ENCODE data around the gene MX2. TPM values are rescaled to one million over a fixed set of nuclear protein-coding genes. Genes with fewer than 3 reads are reported as not detected.

MX2 gene
- total RNA-seq, 2 donors from 2014 or later: 1.6 to 11.4 TPM

DNA sequence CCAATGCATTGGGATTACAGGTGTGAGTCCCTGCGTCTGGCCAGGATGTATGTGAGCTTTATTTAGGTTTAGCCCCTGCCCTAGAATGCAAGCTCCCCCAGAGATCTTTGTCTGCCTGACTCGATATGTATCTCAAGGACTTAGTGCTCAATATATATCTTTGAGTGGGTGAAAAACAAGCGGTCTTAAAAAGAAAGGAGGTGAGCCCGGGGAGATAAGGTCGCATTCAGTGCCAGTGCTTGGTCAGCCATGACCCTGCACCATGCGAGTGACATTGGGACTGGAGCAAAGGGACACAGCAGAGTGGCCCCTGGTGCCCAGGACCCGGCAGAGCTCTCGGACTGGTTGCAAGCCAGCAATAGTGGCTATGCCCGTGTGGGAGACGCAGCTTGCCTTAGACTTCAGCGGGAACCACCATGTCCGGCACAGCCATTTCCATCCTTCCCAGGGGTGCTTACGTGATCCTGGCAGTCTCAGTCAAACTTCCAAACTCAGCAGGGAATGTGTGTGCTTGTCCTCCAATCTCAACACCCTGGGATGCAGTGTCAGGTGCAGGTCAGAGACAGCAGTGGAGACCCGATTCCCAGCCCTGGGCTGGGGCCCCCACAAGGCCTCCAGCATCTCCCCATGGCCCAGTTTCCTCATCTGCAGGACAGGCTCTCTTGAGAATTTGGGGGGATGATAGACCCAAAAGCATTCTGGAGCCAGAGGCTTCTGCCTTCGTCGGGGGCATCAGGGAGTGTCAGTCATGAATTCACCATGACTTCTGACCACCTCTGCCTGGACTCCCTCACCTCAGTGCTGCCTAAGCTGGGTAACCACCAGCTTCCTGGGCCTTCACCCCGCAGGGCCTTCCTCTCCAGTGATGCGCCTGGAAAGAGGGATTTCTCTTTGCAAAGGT lies 1.8 kb downstream of the MX2 start:
- no peaks in the 10 kb centered on the region for H3K4me1 ChIP-seq (ENCODE audit: control insufficient read depth, insufficient read depth, low read length)
- H3K9ac ChIP-seq (ENCODE audit: extremely low read depth, low read length, poor library complexity, severe bottlenecking): no peak overlapping the region
- no peaks in the 10 kb centered on the region for H3K36me3 Mint-ChIP-seq (ENCODE audit: low read depth)
- peaks cover 2% of the 10 kb centered on the region for H3K4me1 Mint-ChIP-seq
- no peak overlapping the region for H3K4me3 ChIP-seq (ENCODE audit: low read length)
- 89 to 94% methylated on average over 7 to 18 of the region's 18 CpGs for WGBS, 2 experiments (ENCODE audit: insufficient coverage in 1 of 2, insufficient read length in 1 of 2)
- H3K9me3 ChIP-seq (ENCODE audit: control insufficient read depth, low read length): no peaks in the 10 kb centered on the region
- H3K27ac ChIP-seq (ENCODE audit: low read depth, low read length): no peak overlapping the region
- no peak overlapping the region for H3K27ac Mint-ChIP-seq
- H3K9me3 Mint-ChIP-seq: no peaks in the 10 kb centered on the region
- H3K27me3 Mint-ChIP-seq (ENCODE audit: insufficient read depth): peaks cover 5% of the 10 kb centered on the region
- DNase-seq: peak; percentile 26
- no peak overlapping the region for H3K4me3 Mint-ChIP-seq
- H3K27me3 ChIP-seq (ENCODE audit: control insufficient read depth, insufficient read depth, low read length, poor library complexity, severe bottlenecking): no peaks in the 10 kb centered on the region
- no peaks in the 10 kb centered on the region for H3K36me3 ChIP-seq (ENCODE audit: control insufficient read depth, insufficient read depth, low read length)
- TF ChIP-seq, protein P1, sequence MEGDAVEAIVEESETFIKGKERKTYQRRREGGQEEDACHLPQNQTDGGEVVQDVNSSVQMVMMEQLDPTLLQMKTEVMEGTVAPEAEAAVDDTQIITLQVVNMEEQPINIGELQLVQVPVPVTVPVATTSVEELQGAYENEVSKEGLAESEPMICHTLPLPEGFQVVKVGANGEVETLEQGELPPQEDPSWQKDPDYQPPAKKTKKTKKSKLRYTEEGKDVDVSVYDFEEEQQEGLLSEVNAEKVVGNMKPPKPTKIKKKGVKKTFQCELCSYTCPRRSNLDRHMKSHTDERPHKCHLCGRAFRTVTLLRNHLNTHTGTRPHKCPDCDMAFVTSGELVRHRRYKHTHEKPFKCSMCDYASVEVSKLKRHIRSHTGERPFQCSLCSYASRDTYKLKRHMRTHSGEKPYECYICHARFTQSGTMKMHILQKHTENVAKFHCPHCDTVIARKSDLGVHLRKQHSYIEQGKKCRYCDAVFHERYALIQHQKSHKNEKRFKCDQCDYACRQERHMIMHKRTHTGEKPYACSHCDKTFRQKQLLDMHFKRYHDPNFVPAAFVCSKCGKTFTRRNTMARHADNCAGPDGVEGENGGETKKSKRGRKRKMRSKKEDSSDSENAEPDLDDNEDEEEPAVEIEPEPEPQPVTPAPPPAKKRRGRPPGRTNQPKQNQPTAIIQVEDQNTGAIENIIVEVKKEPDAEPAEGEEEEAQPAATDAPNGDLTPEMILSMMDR (conservative IDR thresholded peaks at IDR 0.05): no peak

DNA sequence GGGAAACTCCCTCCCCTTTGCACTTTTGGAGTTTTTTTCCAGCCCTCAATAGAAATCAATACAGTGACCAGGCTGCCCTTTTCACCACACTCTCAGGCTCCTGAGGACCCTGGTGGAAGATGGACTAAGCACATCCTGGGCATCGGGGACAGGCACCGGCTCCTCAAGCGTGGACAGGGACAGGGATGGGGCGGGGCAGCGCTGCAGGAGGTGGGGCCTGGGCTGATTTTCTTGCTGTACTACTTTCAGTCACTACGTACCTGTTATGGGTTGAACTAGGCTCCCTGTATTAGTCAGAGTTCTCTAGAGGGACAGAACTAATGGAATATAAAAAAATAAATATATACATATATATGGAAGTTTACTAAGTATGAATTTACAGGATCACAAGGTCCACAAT lies 2.5 kb downstream of the MX2 start:
- Mint-ChIP-seq H3K36me3 (ENCODE audit: low read depth) (no peaks in the 10 kb centered on the region), H3K9me3 (no peaks in the 10 kb centered on the region), H3K4me1 (peaks cover 2% of the 10 kb centered on the region), H3K27me3 (ENCODE audit: insufficient read depth) (peaks cover 5% of the 10 kb centered on the region), H3K4me3 (no peak overlapping the region), H3K27ac (no peak overlapping the region)
- DNase-seq: peak; percentile 41
- H3K36me3 ChIP-seq (ENCODE audit: control insufficient read depth, insufficient read depth, low read length): no peaks in the 10 kb centered on the region
- H3K9me3 ChIP-seq (ENCODE audit: control insufficient read depth, low read length): no peaks in the 10 kb centered on the region
- TF ChIP-seq, protein P1 (conservative IDR thresholded peaks at IDR 0.05): no peak
- no peak overlapping the region for H3K4me3 ChIP-seq (ENCODE audit: low read length)
- no peaks in the 10 kb centered on the region for H3K4me1 ChIP-seq (ENCODE audit: control insufficient read depth, insufficient read depth, low read length)
- 94% methylated on average over 5 of the region's 6 CpGs; no CpG with 5 or more reads in 1 of the 2 experiments for whole genome bisulfite sequencing, 2 experiments (ENCODE audit: insufficient coverage in 1 of 2, insufficient read length in 1 of 2)
- no peak overlapping the region for H3K27ac ChIP-seq (ENCODE audit: low read depth, low read length)
- no peak overlapping the region for H3K9ac ChIP-seq (ENCODE audit: extremely low read depth, low read length, poor library complexity, severe bottlenecking)
- no peaks in the 10 kb centered on the region for H3K27me3 ChIP-seq (ENCODE audit: control insufficient read depth, insufficient read depth, low read length, poor library complexity, severe bottlenecking)

DNA sequence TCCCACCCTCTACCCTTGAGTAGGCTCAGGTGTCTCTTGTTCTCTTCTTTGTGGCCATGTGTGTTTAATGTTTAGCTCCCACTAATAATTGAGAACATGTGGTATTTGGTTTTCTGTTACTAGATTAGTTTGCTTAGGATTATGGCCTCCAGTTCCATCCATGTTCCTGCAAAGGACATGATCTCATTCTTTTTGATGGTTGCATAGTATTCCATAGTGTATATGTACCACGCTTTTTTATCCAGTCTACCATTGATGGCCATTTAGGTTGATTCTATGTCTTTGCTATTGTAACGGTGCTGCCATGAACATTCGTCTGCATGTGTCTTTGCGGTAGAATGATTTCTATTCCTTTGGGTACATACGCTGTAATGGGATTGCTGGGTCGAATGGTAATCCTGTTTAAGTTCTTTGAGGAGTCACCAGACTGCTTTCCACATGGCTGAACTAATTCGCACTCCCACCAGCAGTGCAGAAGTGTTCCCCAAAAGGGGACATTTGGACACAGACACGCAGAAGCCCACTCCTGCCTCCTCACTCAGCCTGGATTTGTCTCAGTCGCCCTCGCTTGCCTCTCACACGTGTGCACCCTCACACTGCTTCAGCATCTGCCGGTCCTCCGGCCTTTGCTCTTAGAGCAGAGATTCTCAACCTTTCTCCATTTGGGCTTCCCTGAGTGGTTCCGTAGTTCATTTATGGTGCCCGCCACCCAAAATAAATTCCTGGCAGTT lies 3.7 kb downstream of the MX2 start:
- Mint-ChIP-seq H3K4me1 (peaks cover 2% of the 10 kb centered on the region), H3K27ac (no peak overlapping the region), H3K36me3 (ENCODE audit: low read depth) (no peaks in the 10 kb centered on the region), H3K27me3 (ENCODE audit: insufficient read depth) (peaks cover 5% of the 10 kb centered on the region), H3K4me3 (no peak overlapping the region), H3K9me3 (no peaks in the 10 kb centered on the region)
- Histone ChIP-seq H3K4me1 (ENCODE audit: control insufficient read depth, insufficient read depth, low read length) (no peaks in the 10 kb centered on the region), H3K27ac (ENCODE audit: low read depth, low read length) (no peak overlapping the region), H3K36me3 (ENCODE audit: control insufficient read depth, insufficient read depth, low read length) (no peaks in the 10 kb centered on the region), H3K4me3 (ENCODE audit: low read length) (no peak overlapping the region), H3K27me3 (ENCODE audit: control insufficient read depth, insufficient read depth, low read length, poor library complexity, severe bottlenecking) (no peaks in the 10 kb centered on the region), H3K9ac (ENCODE audit: extremely low read depth, low read length, poor library complexity, severe bottlenecking) (no peak overlapping the region), H3K9me3 (ENCODE audit: control insufficient read depth, low read length) (no peaks in the 10 kb centered on the region)
- TF ChIP-seq, protein P1 (conservative IDR thresholded peaks at IDR 0.05): no peak
- DNase-seq: peak; percentile 8
- 96% methylated on average over 13 to 15 of the region's 15 CpGs for WGBS, 2 experiments (ENCODE audit: insufficient coverage in 1 of 2, insufficient read length in 1 of 2)
